IMR-90 (cell line): ENCODE data around the gene DCLRE1B. TPM values are rescaled to one million over a fixed set of nuclear protein-coding genes. Genes with fewer than 3 reads are reported as not detected.

ENCODE experiments used
- ATAC-seq: fragments of 200-7000 bp; cut with Tn5 transposase; 2 replicates; pipeline ENCODE4 v1.9.1; 2020; ENCODE audit warnings: low read depth, mild to moderate bottlenecking, moderate library complexity
- BruUV-seq: library from RNA; stranded (reverse); fragments of 400-500 nt; replicated peaks from 2 replicates; lab custom pipeline; 2021; lab: Mats Ljungman, UMichigan
- CTCF ChIA-PET: fragments of 300-600 bp; formaldehyde crosslinking; extraction: SDS; loops from one replicate; lab custom pipeline; 2021; ENCODE audit warnings: antibody characterized with exemption; lab: Yijun Ruan, JAX
- POLR2A ChIA-PET: fragments of 300-600 bp; sonication (Branson Sonifier 250); formaldehyde crosslinking; loops from one replicate; lab custom pipeline; 2022; ENCODE audit warnings: antibody characterized with exemption; ENCODE audit not compliant: unreplicated experiment; lab: Charles Lee
- DNase-seq: peaks from one replicate; pipeline ENCODE4 v3.0.0; 2013
- H2AFZ ChIP-seq: replicated peaks from 2 replicates; pipeline ENCODE3; 2013; ENCODE audit warnings: low read length, mild to moderate bottlenecking; ENCODE audit not compliant: poor library complexity
- H2AK5ac ChIP-seq: 2 replicates; pipeline ENCODE4 v1.6.1; 2013; ENCODE audit warnings: low read depth, low read length, inconsistent platforms
- H2AK9ac ChIP-seq: replicated peaks from 2 replicates; pipeline ENCODE3; 2013; ENCODE audit warnings: mild to moderate bottlenecking, low read depth, low read length, moderate library complexity; ENCODE audit not compliant: poor library complexity
- H2BK120ac ChIP-seq: 2 replicates; pipeline ENCODE4 v1.6.1; 2013; ENCODE audit warnings: low read depth, low read length, inconsistent platforms
- H2BK15ac ChIP-seq: 3 replicates; pipeline ENCODE4 v1.6.1; 2013; ENCODE audit warnings: low read depth, low read length, inconsistent platforms
- H2BK20ac ChIP-seq: 2 replicates; pipeline ENCODE4 v1.6.1; 2013; ENCODE audit warnings: low read depth, mild to moderate bottlenecking, inconsistent platforms, low read length, moderate library complexity
- H2BK5ac ChIP-seq: 2 replicates; pipeline ENCODE4 v1.6.1; 2013; ENCODE audit warnings: mild to moderate bottlenecking, low read depth, low read length, inconsistent platforms; ENCODE audit not compliant: poor library complexity, severe bottlenecking
- H3K14ac ChIP-seq: replicated peaks from 2 replicates; pipeline ENCODE4 v1.6.1; 2013; ENCODE audit warnings: low read depth, low read length, inconsistent platforms
- H3K18ac ChIP-seq: 2 replicates; pipeline ENCODE4 v1.6.1; 2013; ENCODE audit warnings: low read depth, low read length, control low read depth
- H3K23ac ChIP-seq: 2 replicates; pipeline ENCODE4 v1.6.1; 2013; ENCODE audit warnings: low read depth, low read length, inconsistent platforms
- H3K27ac ChIP-seq: 2 replicates; pipeline ENCODE4 v1.5.1; 2013; ENCODE audit warnings: mild to moderate bottlenecking, control low read depth, low read length; ENCODE audit not compliant: insufficient read depth
- H3K27me3 ChIP-seq: 2 replicates; pipeline ENCODE4 v1.6.1; 2013; ENCODE audit warnings: low read length; ENCODE audit not compliant: control insufficient read depth, insufficient read depth
- H3K36me3 ChIP-seq: 2 replicates; pipeline ENCODE4 v1.6.1; 2013; ENCODE audit warnings: low read length, mixed read lengths; ENCODE audit not compliant: control insufficient read depth, insufficient read depth
- H3K4ac ChIP-seq: 2 replicates; pipeline ENCODE4 v1.6.1; 2013; ENCODE audit warnings: low read depth, low read length, inconsistent platforms
- H3K4me1 ChIP-seq: 2 replicates; pipeline ENCODE4 v1.6.1; 2013; ENCODE audit warnings: low read length, mixed read lengths; ENCODE audit not compliant: control insufficient read depth, insufficient read depth
- H3K4me2 ChIP-seq: 2 replicates; pipeline ENCODE4 v1.6.1; 2013; ENCODE audit warnings: low read depth, mild to moderate bottlenecking, control low read depth, low read length, moderate library complexity
- H3K4me3 ChIP-seq: 2 replicates; pipeline ENCODE4 v1.5.1; 2013; ENCODE audit warnings: low read depth, mild to moderate bottlenecking, control low read depth, low read length, moderate library complexity; ENCODE audit not compliant: insufficient read depth
- H3K56ac ChIP-seq: 2 replicates; pipeline ENCODE4 v1.6.1; 2013; ENCODE audit warnings: low read length, inconsistent platforms; ENCODE audit not compliant: insufficient read depth; ENCODE audit errors: extremely low read depth
- H3K79me1 ChIP-seq, 2 experiments: 2 replicates each; pipeline ENCODE4 v1.6.1; 2013; ENCODE audit warnings: low read length in 2 of 2, inconsistent platforms in 1 of 2, low read depth in 1 of 2
- H3K9ac ChIP-seq: 2 replicates; pipeline ENCODE4 v1.6.1; 2013; ENCODE audit warnings: low read depth, low read length, control low read depth
- H3K9me1 ChIP-seq: 2 replicates; pipeline ENCODE4 v1.6.1; 2013; ENCODE audit warnings: low read length, inconsistent platforms; ENCODE audit not compliant: insufficient read depth
- H3K9me3 ChIP-seq: 2 replicates; pipeline ENCODE4 v1.6.1; 2013; ENCODE audit warnings: low read length; ENCODE audit not compliant: control insufficient read depth, insufficient read depth
- H4K20me1 ChIP-seq: 2 replicates; pipeline ENCODE4 v1.6.1; 2013; ENCODE audit warnings: low read length, inconsistent platforms; ENCODE audit not compliant: insufficient read depth
- H4K5ac ChIP-seq: 2 replicates; pipeline ENCODE4 v1.6.1; 2013; ENCODE audit warnings: mild to moderate bottlenecking, low read depth, low read length, control low read depth
- H4K8ac ChIP-seq, 2 experiments: 2 replicates each; pipeline ENCODE4 v1.6.1; 2013; ENCODE audit warnings: low read depth in 2 of 2, low read length in 2 of 2, control low read depth in 1 of 2, inconsistent platforms in 1 of 2
- H4K91ac ChIP-seq: 2 replicates; pipeline ENCODE4 v1.6.1; 2013; ENCODE audit warnings: low read depth, low read length, inconsistent platforms; ENCODE audit not compliant: insufficient read depth
- BHLHE40 ChIP-seq: fragments of 150-350 bp; IDR thresholded peaks from 2 replicates; pipeline ENCODE4 v1.6.1; 2016; ENCODE audit warnings: mild to moderate bottlenecking, low read depth, low read length
- CEBPB ChIP-seq: IDR thresholded peaks from 2 replicates; pipeline ENCODE4 v1.6.1; 2012; ENCODE audit warnings: low read depth, low read length, improper control_type of control experiment
- CHD1 ChIP-seq: IDR thresholded peaks from 2 replicates; pipeline ENCODE4 v1.6.1; 2012; ENCODE audit warnings: low read depth, low read length, improper control_type of control experiment
- FOS ChIP-seq: fragments of 150-350 bp; IDR thresholded peaks from 2 replicates; pipeline ENCODE4 v1.6.1; 2016; ENCODE audit warnings: low read depth, low read length
- MAFK ChIP-seq: IDR thresholded peaks from 2 replicates; pipeline ENCODE4 v1.6.1; 2012; ENCODE audit warnings: low read depth, low read length, improper control_type of control experiment
- MAZ ChIP-seq: IDR thresholded peaks from 2 replicates; pipeline ENCODE4 v1.6.1; 2012; ENCODE audit warnings: low read depth, mild to moderate bottlenecking, low read length, improper control_type of control experiment, moderate library complexity, borderline replicate concordance
- RCOR1 ChIP-seq: IDR thresholded peaks from 2 replicates; pipeline ENCODE4 v1.6.1; 2012; ENCODE audit warnings: mild to moderate bottlenecking, low read length, improper control_type of control experiment; ENCODE audit not compliant: insufficient replicate concordance
- RFX5 ChIP-seq: IDR thresholded peaks from 2 replicates; pipeline ENCODE4 v1.8.0; 2012; ENCODE audit warnings: low read depth, mild to moderate bottlenecking, low read length, moderate library complexity
- WGBS, 2 experiments: methylation state at CpG; one replicate each; pipeline versions ENCODE4 v1.1.5 to v1.1.7; 2013; ENCODE audit warnings: missing lambda C conversion rate in 2 of 2; ENCODE audit not compliant: insufficient read length in 1 of 2; ENCODE audit errors: extremely low coverage in 2 of 2; 5-methylcytosine and 5-hydroxymethylcytosine counted together
- dilution Hi-C: fragments of 300-500 bp; cut with HindIII; formaldehyde crosslinking; loops from one replicate; pipeline ENCODE4 v1.14.3; 2018; ENCODE audit warnings: low sequenced_read_pairs; ENCODE audit not compliant: unreplicated experiment
- in situ Hi-C: fragments of 300-500 bp; cut with MboI; formaldehyde crosslinking; loops from 3 replicates; pipeline ENCODE4 v1.14.3; 2019; ENCODE audit warnings: low sequenced_read_pairs, inconsistent platforms, mixed read lengths
- intact Hi-C: fragments of 100-400 bp; cut with micrococcal nuclease; formaldehyde crosslinking; loops from 2 replicates; pipeline ENCODE4 v1.10.0; 2022
- polyA plus RNA-seq, 3 experiments: library from polyadenylated mRNA; depleted of rRNA; stranded (reverse); fragments of >200 nt; gene quantifications; 2 replicates each; pipeline ENCODE4 v1.2.3, GENCODE V29; 2012; ENCODE audit warnings: low replicate concordance in 1 of 3
- total RNA-seq: library from RNA; depleted of rRNA; stranded (reverse); fragments of >200 nt; gene quantifications from 2 replicates; pipeline ENCODE4 v1.2.3, GENCODE V29; 2012
- TF ChIP-seq, protein P1 (sequence below): fragments of 150-350 bp; IDR thresholded peaks from 2 replicates; pipeline ENCODE4 v1.6.1; 2017; ENCODE audit warnings: mild to moderate bottlenecking, antibody characterized with exemption, low read length, low read depth

The DCLRE1B gene
- total and polyA plus RNA-seq, 2 of the 4 experiments (the other 2 are of a cell fraction) = 4.9 to 6.1 TPM

DNA sequence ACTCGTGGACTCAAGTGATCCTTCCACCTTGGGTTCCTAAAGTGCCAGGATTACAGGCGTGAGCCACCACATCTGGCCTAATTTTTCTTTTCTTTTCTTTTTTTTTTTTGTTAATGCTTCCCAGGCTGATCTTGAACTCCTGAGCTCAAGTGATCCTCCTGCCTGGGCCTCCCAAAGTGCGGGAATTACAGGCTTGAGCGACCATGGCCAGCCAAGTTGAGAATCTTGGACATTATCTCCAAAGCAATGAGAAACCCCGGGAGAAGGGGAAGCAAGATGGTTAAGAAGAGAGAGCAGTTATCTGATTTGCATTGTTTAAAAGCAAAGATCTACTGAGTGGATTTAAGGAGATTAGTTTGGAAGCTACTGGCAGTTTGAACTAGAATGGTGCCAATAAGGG, 33.1 kb downstream of the DCLRE1B start:
- H3K23ac ChIP-seq = no peak overlapping the region
- H3K4me1 ChIP-seq = peaks cover 2% of the 10 kb centered on the region; the same call in 1 of the 2 replicates
- CTCF ChIA-PET = no interaction called here
- H3K36me3 ChIP-seq = peaks cover 12% of the 10 kb centered on the region
- H4K5ac ChIP-seq = no peak overlapping the region
- TF ChIP-seq FOS (no peak), CHD1 (no peak), BHLHE40 (no peak), MAZ (no peak), RFX5 (no peak), MAFK (no peak), RCOR1 (no peak), CEBPB (no peak)
- TF ChIP-seq, protein P1, sequence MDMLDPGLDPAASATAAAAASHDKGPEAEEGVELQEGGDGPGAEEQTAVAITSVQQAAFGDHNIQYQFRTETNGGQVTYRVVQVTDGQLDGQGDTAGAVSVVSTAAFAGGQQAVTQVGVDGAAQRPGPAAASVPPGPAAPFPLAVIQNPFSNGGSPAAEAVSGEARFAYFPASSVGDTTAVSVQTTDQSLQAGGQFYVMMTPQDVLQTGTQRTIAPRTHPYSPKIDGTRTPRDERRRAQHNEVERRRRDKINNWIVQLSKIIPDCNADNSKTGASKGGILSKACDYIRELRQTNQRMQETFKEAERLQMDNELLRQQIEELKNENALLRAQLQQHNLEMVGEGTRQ = no peak
- H3K14ac ChIP-seq = no peak overlapping the region
- H3K9ac ChIP-seq = no peak overlapping the region
- BruUV-seq = no TSS peak
- no peak overlapping the region for H3K56ac ChIP-seq
- no peak overlapping the region for H2AK5ac ChIP-seq
- no peak for DNase-seq
- peaks cover 15% of the 10 kb centered on the region for H3K9me1 ChIP-seq
- POLR2A ChIA-PET = interaction anchor here (0.6 kb wide), 2 partner anchors 175 to 325 kb away, joined by 4 read pairs; no protein-coding TSS in a partner anchor
- peaks cover 21 to 60% of the 10 kb centered on the region in 2 experiments for H3K79me1 ChIP-seq
- no peak overlapping the region for H4K8ac ChIP-seq
- dilution Hi-C loops = no loop called here
- no peak overlapping the region for H3K4ac ChIP-seq
- 100% methylated on average over 1 of the region's 5 CpGs; no CpG with 5 or more reads in 1 of the 2 experiments for WGBS, 2 experiments
- intact Hi-C loops = loop anchor here (10.0 kb wide), 1 partner anchor 793 kb away; no protein-coding TSS in a partner anchor
- H2BK5ac ChIP-seq = no peak overlapping the region
- H4K20me1 ChIP-seq = peaks cover 54% of the 10 kb centered on the region
- no peak overlapping the region for H2AFZ ChIP-seq
- H2BK120ac ChIP-seq = no peak overlapping the region
- no peaks in the 10 kb centered on the region for H3K9me3 ChIP-seq
- H2AK9ac ChIP-seq = no peak overlapping the region
- no peaks in the 10 kb centered on the region for H3K27me3 ChIP-seq
- no peak overlapping the region for H3K4me3 ChIP-seq
- no peak overlapping the region for H3K4me2 ChIP-seq
- H2BK15ac ChIP-seq = no peak overlapping the region
- H4K91ac ChIP-seq = no peak overlapping the region
- H3K18ac ChIP-seq = no peak overlapping the region
- H3K27ac ChIP-seq = no peak overlapping the region
- in situ Hi-C loops = no loop called here
- no peak overlapping the region for H2BK20ac ChIP-seq
- ATAC-seq = no peak
